SK-N-MC (cell line): ENCODE data around the gene TTC28.

Experiments
- DNase-seq: peaks from one replicate; pipeline ENCODE4 v3.0.0-alpha.2; 2011; ENCODE audit warnings: low read depth, low spot score
- H3K27ac ChIP-seq: fragments of 200-600 bp; sonication (generic); 2 replicates; pipeline ENCODE4 v1.5.1; 2016; ENCODE audit warnings: mixed run types
- H3K36me3 ChIP-seq: fragments of 200-600 bp; sonication (generic); 2 replicates; pipeline ENCODE4 v1.6.1; 2017; ENCODE audit warnings: antibody characterized with exemption, low read length, mixed read lengths; ENCODE audit not compliant: insufficient read depth
- H3K4me3 ChIP-seq: fragments of 200-600 bp; sonication (generic); 2 replicates; pipeline ENCODE4 v1.5.1; 2016
- H3K9ac ChIP-seq: fragments of 200-600 bp; sonication (generic); 2 replicates; pipeline ENCODE4 v1.8.0; 2017; ENCODE audit warnings: mixed run types, mixed read lengths; ENCODE audit not compliant: insufficient read length
- H3K9me3 ChIP-seq: fragments of 200-600 bp; sonication (generic); 2 replicates; pipeline ENCODE4 v1.6.1; 2017; ENCODE audit warnings: low read depth, mild to moderate bottlenecking, antibody characterized with exemption, low read length, moderate library complexity, mixed read lengths
- EZH2 ChIP-seq: fragments of 200-600 bp; sonication (generic); IDR thresholded peaks from one replicate; pipeline ENCODE4 v1.6.1; 2017; ENCODE audit warnings: antibody characterized with exemption
- FOXP2 ChIP-seq: optimal IDR thresholded peaks from 2 replicates; pipeline ENCODE3; 2011; ENCODE audit warnings: mild to moderate bottlenecking, moderate library complexity; ENCODE audit not compliant: insufficient read depth; ENCODE audit errors: extremely low read length, control extremely low read depth
- POLR2AphosphoS5 ChIP-seq: IDR thresholded peaks from 2 replicates; pipeline ENCODE4 v1.6.1; 2012; ENCODE audit warnings: mild to moderate bottlenecking, low read depth, low read length, borderline replicate concordance

TTC28 gene

DNA sequence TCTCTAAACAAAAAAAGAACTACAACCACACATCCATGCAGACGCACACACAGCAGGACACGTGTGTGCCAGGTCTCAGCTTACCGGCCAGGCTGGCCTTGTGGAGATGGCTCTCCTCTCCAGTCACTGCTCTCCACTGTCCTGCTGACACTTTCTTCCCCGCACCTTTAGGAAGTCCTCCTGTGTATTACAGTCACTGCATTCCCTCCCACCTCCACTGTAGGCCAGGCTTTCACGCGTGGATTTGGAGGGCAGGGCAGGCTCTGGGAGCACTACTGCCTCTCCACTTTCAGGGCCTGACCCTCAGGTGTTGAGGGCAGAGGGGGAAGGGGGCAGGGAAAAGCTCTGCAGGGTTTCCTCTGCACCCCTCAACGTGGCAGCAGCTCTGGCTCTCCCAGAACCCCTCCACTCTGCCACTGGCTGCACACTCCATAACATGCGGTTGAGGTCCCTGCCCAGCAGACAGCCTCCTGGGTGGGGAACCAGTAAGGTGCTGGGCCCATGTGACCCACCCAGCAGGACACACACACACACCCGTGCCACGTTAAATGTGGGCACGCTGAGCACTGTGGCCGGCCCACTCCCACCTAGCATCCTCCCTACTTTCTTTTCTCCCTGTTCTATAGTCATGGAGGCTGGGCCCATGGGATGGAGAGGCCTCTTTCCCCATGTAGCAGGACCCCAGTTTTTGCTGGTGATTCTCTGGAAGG, 653.6 kb downstream of the TTC28 start:
- H3K36me3 ChIP-seq, result peaks cover 5% of the 10 kb centered on the region; the same call in 1 of the 2 replicates
- H3K4me3 ChIP-seq, result no peak overlapping the region
- H3K9me3 ChIP-seq, result no peaks in the 10 kb centered on the region
- DNase-seq, result no peak
- TF ChIP-seq FOXP2 (no peak), EZH2 (no peak), POLR2AphosphoS5 (no peak)
- H3K27ac ChIP-seq, result no peak overlapping the region
- no peak overlapping the region for H3K9ac ChIP-seq

DNA sequence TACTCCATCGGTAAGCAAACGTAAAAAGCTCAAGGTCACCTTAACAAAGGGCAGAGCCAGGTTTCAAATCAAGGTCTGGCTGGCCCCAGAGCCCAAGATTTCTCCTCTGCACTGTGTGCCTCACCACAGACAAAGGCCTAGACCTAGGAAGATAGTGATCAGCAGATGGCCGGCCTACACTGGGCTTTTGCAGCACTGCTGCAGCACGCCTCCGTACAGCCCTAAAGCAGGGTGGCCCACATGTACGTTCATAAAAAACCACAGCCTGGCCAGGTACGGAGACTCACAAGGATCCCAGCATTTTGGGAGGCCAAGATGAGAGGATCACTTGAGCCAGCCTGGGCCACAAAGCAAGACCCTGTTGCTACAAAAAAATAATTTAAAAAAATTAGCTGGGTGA, 654.3 kb downstream of the TTC28 start:
- no peak overlapping the region for H3K4me3 ChIP-seq
- H3K9me3 ChIP-seq, result no peaks in the 10 kb centered on the region
- H3K9ac ChIP-seq, result no peak overlapping the region
- TF ChIP-seq FOXP2 (no peak), EZH2 (no peak), POLR2AphosphoS5 (no peak)
- H3K36me3 ChIP-seq, result peaks cover 5% of the 10 kb centered on the region; the same call in 1 of the 2 replicates
- no peak overlapping the region for H3K27ac ChIP-seq
- no peak for DNase-seq

DNA sequence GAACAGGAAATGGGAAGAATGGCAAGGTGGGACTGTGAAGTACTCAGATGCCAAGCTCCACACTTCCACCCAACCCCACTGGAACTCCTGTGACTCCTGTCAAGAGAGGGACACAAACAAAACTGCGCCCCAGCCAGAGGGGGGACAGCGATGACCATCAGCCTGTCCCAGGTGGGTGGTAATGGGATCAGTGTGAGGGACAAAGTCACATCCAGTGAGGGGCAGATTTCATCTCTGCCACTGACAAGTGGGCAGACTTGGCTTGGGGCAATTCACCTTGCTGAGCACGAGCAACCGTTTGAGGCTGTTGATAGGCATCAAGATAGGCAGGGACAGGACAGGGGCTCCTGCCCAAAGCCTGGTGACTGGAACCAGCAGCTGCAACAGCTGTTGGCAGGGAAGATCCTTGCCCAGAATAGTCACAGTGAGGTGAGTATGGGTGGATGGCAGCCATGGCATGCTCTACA, 655.2 kb downstream of the TTC28 start:
- Histone ChIP-seq H3K9me3 (no peaks in the 10 kb centered on the region), H3K27ac (no peak overlapping the region), H3K9ac (no peak overlapping the region), H3K4me3 (no peak overlapping the region), H3K36me3 (peaks cover 5% of the 10 kb centered on the region; the same call in 1 of the 2 replicates)
- no peak for DNase-seq
- TF ChIP-seq FOXP2, result no peak
- TF ChIP-seq EZH2, result no peak
- no peak for TF ChIP-seq POLR2AphosphoS5

DNA sequence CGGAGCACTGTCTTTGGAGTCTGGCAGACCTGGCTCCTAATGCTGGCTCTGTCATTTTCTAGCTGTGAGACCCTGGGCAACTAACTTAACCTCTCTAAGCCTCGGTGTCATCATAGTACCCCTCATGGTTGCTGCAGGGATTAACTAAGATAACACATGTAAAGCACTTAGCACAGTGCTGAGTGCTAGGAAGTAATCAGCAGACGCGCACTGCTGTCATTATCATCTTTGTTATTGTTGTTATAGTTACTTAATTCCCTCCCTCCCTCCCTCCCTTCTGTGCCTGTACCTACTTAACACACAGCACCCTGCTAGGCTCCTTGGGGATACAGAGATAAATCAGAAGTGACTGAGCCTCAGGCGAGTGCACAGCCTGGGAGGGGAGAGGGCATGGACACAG, 655.9 kb downstream of the TTC28 start:
- H3K4me3 ChIP-seq, result no peak overlapping the region

DNA sequence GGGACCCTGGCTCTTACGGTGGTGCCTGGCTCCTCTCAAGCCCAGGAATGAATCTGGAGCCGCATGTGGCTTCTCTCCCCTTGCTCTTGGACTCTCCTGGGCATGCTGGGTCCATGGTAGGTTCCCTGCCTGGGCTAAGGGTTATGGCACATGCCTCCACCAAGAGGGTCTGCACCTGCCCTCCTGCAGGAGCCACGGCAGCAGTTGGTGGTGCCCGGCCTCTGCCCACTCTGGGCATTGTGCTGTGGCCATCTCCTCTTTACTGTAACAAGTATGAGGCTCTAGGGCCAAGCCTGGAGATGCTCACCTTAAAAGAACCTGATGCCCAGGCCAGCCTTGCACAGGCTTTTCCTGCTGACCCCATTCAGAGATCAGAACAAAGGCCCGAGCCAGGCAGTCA, 656.6 kb downstream of the TTC28 start:
- no peak for DNase-seq
- no peaks in the 10 kb centered on the region for H3K9me3 ChIP-seq
- TF ChIP-seq POLR2AphosphoS5, result no peak
- TF ChIP-seq FOXP2, result no peak
- TF ChIP-seq EZH2, result no peak
- H3K4me3 ChIP-seq, result no peak overlapping the region
- H3K36me3 ChIP-seq, result no peaks in the 10 kb centered on the region
- no peak overlapping the region for H3K27ac ChIP-seq
- no peak overlapping the region for H3K9ac ChIP-seq

More for the DNA sequence above, 655.9 kb downstream of the TTC28 start:
- Histone ChIP-seq H3K9ac (no peak overlapping the region), H3K9me3 (no peaks in the 10 kb centered on the region), H3K36me3 (peaks cover 2% of the 10 kb centered on the region; the same call in 1 of the 2 replicates), H3K27ac (no peak overlapping the region)
- DNase-seq, result no peak
- TF ChIP-seq FOXP2, result no peak

DNA sequence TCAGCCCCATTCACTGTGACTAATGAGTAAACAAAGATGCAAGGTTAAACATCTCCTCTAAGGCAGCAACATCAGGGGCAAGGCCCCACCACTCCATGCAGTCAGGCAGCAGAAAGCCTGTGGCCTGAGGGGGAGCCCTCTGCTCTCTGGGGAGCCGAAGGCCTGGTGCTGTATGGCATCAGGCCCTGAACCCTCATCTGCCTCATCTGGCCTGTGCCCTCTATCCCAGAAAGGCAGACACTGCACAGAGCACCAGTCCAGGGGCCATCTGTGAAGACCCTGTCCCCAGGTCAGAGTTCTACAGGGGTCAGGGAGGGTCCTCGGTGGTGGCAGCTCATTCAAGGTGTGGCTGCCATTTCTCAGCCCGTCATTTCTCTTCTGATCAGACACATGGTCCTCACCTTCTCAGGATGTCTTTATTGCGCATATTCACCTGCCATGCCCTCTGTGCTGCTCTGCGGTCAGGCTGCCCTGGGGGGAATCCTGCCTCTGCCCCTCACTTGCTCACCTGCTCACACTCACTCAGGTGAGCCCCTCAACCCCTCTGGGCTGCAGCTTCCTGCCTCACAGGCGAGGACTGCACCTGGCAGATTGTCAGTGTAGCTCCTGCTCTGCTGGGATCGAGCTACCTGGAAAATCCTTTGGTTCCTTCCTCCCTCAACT, 657.5 kb downstream of the TTC28 start:
- DNase-seq, result no peak
- Histone ChIP-seq H3K36me3 (no peaks in the 10 kb centered on the region), H3K9me3 (no peaks in the 10 kb centered on the region), H3K9ac (no peak overlapping the region), H3K4me3 (no peak overlapping the region), H3K27ac (no peak overlapping the region)
- no peak for TF ChIP-seq POLR2AphosphoS5
- TF ChIP-seq EZH2, result no peak
- TF ChIP-seq FOXP2, result no peak

DNA sequence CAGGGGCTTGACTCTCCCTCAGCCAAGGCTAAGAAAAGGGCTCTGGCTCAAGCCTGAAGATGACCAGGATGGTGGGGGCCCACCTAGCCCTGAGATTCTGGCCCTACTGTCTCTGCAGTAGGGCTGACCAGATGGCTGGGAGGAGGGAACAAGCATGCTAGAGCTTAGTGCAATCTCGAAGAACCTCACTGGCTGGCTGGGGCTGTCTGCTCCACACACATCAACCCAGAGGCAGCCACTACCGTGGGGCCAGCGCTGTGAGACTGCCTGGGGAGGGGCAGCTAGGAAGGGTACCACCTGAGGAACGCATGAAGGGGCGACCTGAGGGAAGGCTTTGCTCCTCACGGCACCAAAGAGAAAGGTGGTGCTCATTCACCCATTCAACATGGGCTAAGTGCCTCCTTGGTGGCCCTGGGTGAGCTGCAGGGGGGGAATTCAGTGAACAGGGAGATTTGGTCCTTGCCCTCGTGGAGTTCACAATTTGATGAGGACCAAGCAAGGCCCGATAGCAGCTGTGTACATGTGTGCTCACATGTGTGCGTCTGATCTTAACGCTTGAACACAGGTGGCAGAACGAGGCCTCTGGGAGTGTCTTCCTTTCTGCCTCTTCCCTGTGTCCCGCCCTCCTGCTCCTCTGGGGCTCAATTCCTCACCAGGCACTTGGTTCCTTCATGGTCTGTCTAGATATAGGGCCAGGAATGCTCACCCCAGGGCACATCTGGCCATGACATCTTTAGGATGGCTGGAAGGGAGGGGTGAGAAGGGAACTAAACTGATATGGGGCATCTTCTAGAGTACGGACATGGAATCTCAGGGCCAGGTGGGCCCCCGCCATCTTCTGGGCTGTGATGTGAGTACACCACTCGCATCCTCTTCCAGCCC, 658.3 kb downstream of the TTC28 start:
- Histone ChIP-seq H3K9ac (no peak overlapping the region), H3K9me3 (no peaks in the 10 kb centered on the region), H3K4me3 (no peak overlapping the region), H3K27ac (no peak overlapping the region), H3K36me3 (no peaks in the 10 kb centered on the region)
- TF ChIP-seq EZH2 (no peak), FOXP2 (no peak), POLR2AphosphoS5 (no peak)
- no peak for DNase-seq
